Kidney (tissue), 14 donors: ENCODE measurements around the gene FKBP1B. TPM values are rescaled to one million over a fixed set of nuclear protein-coding genes. Genes with fewer than 3 reads are reported as not detected.

ENCODE experiments used
- DNase-seq, 5 donors: peaks; one replicate each; pipeline ENCODE4 v3.0.0-alpha.2; 2013 to 2020
- FAIRE-seq: peaks from 2 replicates; lab custom pipeline; 2012; peaks lifted over from hg19 to GRCh38; lab: Jason Lieb, UNC
- H3K27ac ChIP-seq, 2 donors: one replicate each; pipeline ENCODE4 v1.7.0; 2013; ENCODE audit warnings: low read depth in 2 of 2, low read length in 2 of 2, inconsistent platforms in 1 of 2
- H3K27me3 ChIP-seq: one replicate; pipeline ENCODE4 v1.7.1; 2013; ENCODE audit warnings: low read length, inconsistent platforms; ENCODE audit not compliant: control insufficient read depth, insufficient read depth
- H3K36me3 ChIP-seq, 3 donors: one replicate each; pipeline versions ENCODE4 v1.7.0 to v1.7.1; 2013; ENCODE audit warnings: low read length in 3 of 3, control low read depth in 1 of 3, inconsistent platforms in 1 of 3; ENCODE audit not compliant: insufficient read depth in 3 of 3, control insufficient read depth in 2 of 3
- H3K4me1 ChIP-seq, 3 donors: one replicate each; pipeline versions ENCODE4 v1.7.0 to v1.7.1; 2013; ENCODE audit warnings: low read length in 3 of 3, inconsistent platforms in 1 of 3, low read depth in 1 of 3; ENCODE audit not compliant: control insufficient read depth in 2 of 3, insufficient read depth in 2 of 3
- H3K4me3 ChIP-seq, 3 donors: one replicate each; pipeline versions ENCODE4 v1.7.0 to v1.8.1; 2013; ENCODE audit warnings: low read length in 3 of 3, control low read depth in 1 of 3, inconsistent platforms in 1 of 3
- H3K9ac ChIP-seq, 3 donors: one replicate each; pipeline versions ENCODE4 v1.7.0 to v1.7.1; 2013; ENCODE audit warnings: low read length in 3 of 3, control low read depth in 1 of 3, inconsistent platforms in 1 of 3
- H3K9me3 ChIP-seq, 3 donors: one replicate each; pipeline versions ENCODE4 v1.7.0 to v1.7.1; 2013; ENCODE audit warnings: low read length in 3 of 3, control low read depth in 1 of 3, inconsistent platforms in 1 of 3; ENCODE audit not compliant: control insufficient read depth in 2 of 3, insufficient read depth in 1 of 3
- CTCF ChIP-seq: IDR thresholded peaks from 3 replicates; pipeline ENCODE4 v1.5.1; 2012; ENCODE audit warnings: mild to moderate bottlenecking, moderate library complexity, borderline replicate concordance; ENCODE audit not compliant: insufficient read depth; ENCODE audit errors: extremely low read depth
- intact Hi-C: fragments of 100-400 bp; cut with DNase I; formaldehyde crosslinking; loops from one replicate; pipeline ENCODE4 v1.11.1; 2022
- polyA plus RNA-seq: library from polyadenylated mRNA; stranded (reverse); fragments of 350-450 nt; fragmentation: Illumina TruSeq; extraction: RNeasy Lipid Tissue Mini Kit (QIAGEN cat#74804); gene quantifications from one replicate; pipeline ENCODE4 v1.2.3, GENCODE V29; 2014; ENCODE audit warnings: low read depth, low replicate concordance; ENCODE audit not compliant: insufficient read depth
- total RNA-seq: library from RNA; stranded (reverse); fragmentation: NEBNext Ultra II Directional; extraction: Animal tissue kit (Norgen Biotek cat#: 25700); gene quantifications from one replicate; pipeline ENCODE4 v1.2.1, GENCODE V29; 2021
- donor health status: control.
- donor health status: control.
- donor health status: control.
- donor health status: control.
- donor health status: control.
- donor health status: DM: yes; HTN: yes; CAD: no.
- donor health status: Normal renal cell carcinoma (clear cell type).

Gene FKBP1B
- total and polyA plus RNA-seq, 2 donors from 2014 or later, result 11.8 to 19.8 TPM

- H3K4me1 ChIP-seq, result no peaks in the 10 kb centered on the region
- no peak for TF ChIP-seq CTCF
- no peaks in the 10 kb centered on the region for H3K9me3 ChIP-seq
- intact Hi-C loops, result no loop called here
- no peak overlapping the region for H3K27ac ChIP-seq
- FAIRE-seq (no peak), DNase-seq (no peak)
- no peak overlapping the region for H3K9ac ChIP-seq
- H3K4me3 ChIP-seq, result no peak overlapping the region
- no peaks in the 10 kb centered on the region for H3K27me3 ChIP-seq
- H3K36me3 ChIP-seq, result no peaks in the 10 kb centered on the region
Measured at GRCh38 chr2:24015562-24016375, 33.8 kb upstream of the FKBP1B start.

GRCh38 chr2:24016376-24016761, 33.2 kb upstream of the FKBP1B start:
- Histone ChIP-seq H3K36me3 (no peaks in the 10 kb centered on the region), H3K4me3 (no peak overlapping the region), H3K9ac (no peak overlapping the region), H3K4me1 (no peaks in the 10 kb centered on the region), H3K27ac (no peak overlapping the region), H3K9me3 (no peaks in the 10 kb centered on the region), H3K27me3 (no peaks in the 10 kb centered on the region)
- no peak for DNase-seq
- TF ChIP-seq CTCF, result no peak
- intact Hi-C loops, result no loop called here
- FAIRE-seq, result no peak

GRCh38 chr2:24016853-24017703, 32.5 kb upstream of the FKBP1B start:
- Histone ChIP-seq H3K4me1 (no peaks in the 10 kb centered on the region), H3K27me3 (no peaks in the 10 kb centered on the region), H3K9ac (no peak overlapping the region), H3K9me3 (no peaks in the 10 kb centered on the region), H3K4me3 (no peak overlapping the region), H3K36me3 (no peaks in the 10 kb centered on the region), H3K27ac (no peak overlapping the region)
- DNase-seq (no peak), FAIRE-seq (no peak)
- TF ChIP-seq CTCF, result no peak
- intact Hi-C loops, result no loop called here
